CD4-positive, alpha-beta T cell (primary cell): ENCODE results near the gene C16orf96. TPM values are rescaled to one million over a fixed set of nuclear protein-coding genes. Genes with fewer than 3 reads are reported as not detected.

ENCODE experiments used
- ATAC-seq: fragments of 200-7000 bp; cut with Tn5 transposase; one replicate; pipeline ENCODE4 v1.10.0; 2022; ENCODE audit warnings: mild to moderate bottlenecking; ENCODE audit not compliant: poor library complexity
- CTCF ChIA-PET: fragments of 350-600 bp; sonication (Branson Sonifier 250); formaldehyde crosslinking; loops from one replicate; lab custom pipeline; 2021; ENCODE audit warnings: antibody characterized with exemption, inconsistent platforms; lab: Charles Lee
- POLR2A ChIA-PET: fragments of 350-600 bp; sonication (Branson Sonifier 250); formaldehyde crosslinking; loops from one replicate; lab custom pipeline; 2021; ENCODE audit warnings: antibody characterized with exemption, inconsistent platforms; lab: Charles Lee
- DNase-seq, 14 experiments: peaks; one replicate each; pipeline ENCODE4 v3.0.0-alpha.2; 2013 to 2020; ENCODE audit warnings: mixed read lengths in 2 of 14
- H3K27ac ChIP-seq, 2 donors: one replicate each; pipeline versions ENCODE4 v1.5.1 to v1.7.0; 2013; ENCODE audit warnings: low read length in 2 of 2, low read depth in 1 of 2, mild to moderate bottlenecking in 1 of 2
- H3K27me3 ChIP-seq, 2 experiments: 1 replicate in 1 of 2; 2 replicates in 1 of 2; pipeline versions ENCODE4 v1.6.1 to v1.7.0; 2013; ENCODE audit warnings: low read length in 2 of 2, control low read depth in 1 of 2, mild to moderate bottlenecking in 1 of 2, moderate library complexity in 1 of 2; ENCODE audit not compliant: insufficient read depth in 2 of 2, control insufficient read depth in 1 of 2
- H3K36me3 ChIP-seq: one replicate; pipeline ENCODE4 v1.6.1; 2013; ENCODE audit warnings: low read length, control low read depth; ENCODE audit not compliant: insufficient read depth
- H3K4me1 ChIP-seq: one replicate; pipeline ENCODE4 v1.6.1; 2013; ENCODE audit warnings: low read length, control low read depth; ENCODE audit not compliant: insufficient read depth
- H3K4me3 ChIP-seq: one replicate; pipeline ENCODE4 v1.5.1; 2013; ENCODE audit warnings: mild to moderate bottlenecking, low read length, moderate library complexity
- H3K9me3 ChIP-seq, 2 experiments: 1 replicate in 1 of 2; 2 replicates in 1 of 2; pipeline versions ENCODE4 v1.6.1 to v1.7.0; 2013; ENCODE audit warnings: low read length in 2 of 2, mild to moderate bottlenecking in 2 of 2, control low read depth in 1 of 2, moderate library complexity in 1 of 2; ENCODE audit not compliant: control insufficient read depth in 1 of 2, insufficient read depth in 1 of 2
- H3K27ac Mint-ChIP-seq: one replicate; pipeline ENCODE4 v1.8.0; 2020; ENCODE audit warnings: mixed read lengths
- H3K27me3 Mint-ChIP-seq: one replicate; pipeline ENCODE4 v1.8.0; 2021; ENCODE audit warnings: mixed read lengths
- H3K36me3 Mint-ChIP-seq: one replicate; pipeline ENCODE4 v1.8.0; 2021; ENCODE audit warnings: low read depth, mixed read lengths
- H3K4me1 Mint-ChIP-seq: one replicate; pipeline ENCODE4 v1.8.0; 2021; ENCODE audit warnings: low read depth, mixed read lengths
- H3K4me3 Mint-ChIP-seq: one replicate; pipeline ENCODE4 v1.8.0; 2020; ENCODE audit warnings: mild to moderate bottlenecking, mixed read lengths
- H3K9me3 Mint-ChIP-seq: one replicate; pipeline ENCODE4 v1.8.0; 2020; ENCODE audit warnings: mixed read lengths
- CTCF ChIP-seq: fragments of 200-600 bp; IDR thresholded peaks from one replicate; pipeline ENCODE4 v1.8.0; 2022; ENCODE audit warnings: antibody characterized with exemption, mild to moderate bottlenecking
- intact Hi-C, 2 experiments: fragments of 100-400 bp; cut with DNase I in 1 of 2; cut with micrococcal nuclease in 1 of 2; formaldehyde crosslinking; loops; one replicate each; pipeline versions ENCODE4 v1.15.1 to v1.9.0; 2023 to 2025; cut with DNase I, micrococcal nuclease
- total RNA-seq, 174 experiments: library from RNA in 2 of 174; stranded (reverse) in 2 of 174; gene quantifications; one replicate each; pipeline ENCODE4 v1.2.3 and lab custom pipeline; 2021 to 2026

Gene C16orf96
- total RNA-seq, 2 experiments from 2014 or later: 0.27 to 0.42 TPM

GRCh38 chr16:4537376-4538343 lies 18.5 kb upstream of the C16orf96 start:
- CTCF ChIA-PET: interaction anchor here (1.1 to 4.1 kb wide), 5 partner anchors 11 to 61 kb away, joined by 4 to 15 read pairs (median 6); partner anchors contain the start of gene HMOX2
- ATAC-seq (peak; percentile 48), DNase-seq (peak in 2 of 14 experiments; percentile 14 to 42)
- no peaks in the 10 kb centered on the region for H3K9me3 Mint-ChIP-seq
- H3K27me3 Mint-ChIP-seq: no peaks in the 10 kb centered on the region
- Histone ChIP-seq H3K27me3 (no peaks in the 10 kb centered on the region), H3K4me3 (peak overlapping the region; percentile 68), H3K36me3 (peaks cover 11% of the 10 kb centered on the region), H3K27ac (peak overlapping the region in 1 of 2 donors; percentile 21), H3K4me1 (peaks cover 55% of the 10 kb centered on the region), H3K9me3 (peaks cover 0 to 6% of the 10 kb centered on the region in 2 experiments)
- no peak for TF ChIP-seq CTCF
- peaks cover 40% of the 10 kb centered on the region for H3K4me1 Mint-ChIP-seq
- intact Hi-C loops: loop anchor here in 1 of 2 experiments (2.0 to 5.0 kb wide), 3 partner anchors 61 to 111 kb away; partner anchors contain the start of gene HMOX2
- H3K27ac Mint-ChIP-seq: peak overlapping the region; percentile 56
- peak overlapping the region; percentile 80 for H3K4me3 Mint-ChIP-seq
- POLR2A ChIA-PET: interaction anchor here (0.5 to 3.8 kb wide), 15 partner anchors 8 to 496 kb away, joined by 3 to 45 read pairs (median 5); partner anchors contain the start of genes ANKS3, CORO7, DNAAF8 and HMOX2
- peaks cover 13% of the 10 kb centered on the region for H3K36me3 Mint-ChIP-seq

GRCh38 chr16:4538350-4539235 lies 17.5 kb upstream of the C16orf96 start, which contains the start of gene CDIP1:
TSS of gene CDIP1 (minus strand) at chr16:4538773. CDS start at chr16:4514130, 24,643 bp downstream.
- TF ChIP-seq CTCF: no peak
- POLR2A ChIA-PET: interaction anchor here (0.8 to 3.8 kb wide), 17 partner anchors 9 to 230 kb away, joined by 3 to 45 read pairs (median 5); partner anchors contain the start of genes ANKS3, CORO7, DNAAF8 and HMOX2
- no peaks in the 10 kb centered on the region for H3K27me3 ChIP-seq
- H3K4me3 ChIP-seq: peak within 1 kb of the TSS; percentile 68
- no peaks in the 10 kb centered on the region for H3K27me3 Mint-ChIP-seq
- H3K36me3 Mint-ChIP-seq: peaks cover 11% of the 10 kb centered on the region
- intact Hi-C loops: loop anchor here in 1 of 2 experiments (2.0 to 5.0 kb wide), 2 partner anchors 62 to 79 kb away; partner anchors contain the start of gene HMOX2
- peak within 1 kb of the TSS; percentile 89 for H3K27ac Mint-ChIP-seq
- peak within 1 kb of the TSS; percentile 91 for H3K4me3 Mint-ChIP-seq
- DNase-seq: peak; percentile 89 to 98 (median 94)
- CTCF ChIA-PET: interaction anchor here (0.7 to 3.1 kb wide), 6 partner anchors 10 to 267 kb away, joined by 3 to 15 read pairs (median 4); partner anchors contain the start of genes DNAAF8 and HMOX2
- H3K9me3 Mint-ChIP-seq: no peaks in the 10 kb centered on the region
- peaks cover 0 to 6% of the 10 kb centered on the region in 2 experiments for H3K9me3 ChIP-seq
- peak within 1 kb of the TSS; percentile 87 to 89 for H3K27ac ChIP-seq
- peak; percentile 77 for ATAC-seq
- H3K36me3 ChIP-seq: peaks cover 4% of the 10 kb centered on the region
- peaks cover 40% of the 10 kb centered on the region for H3K4me1 Mint-ChIP-seq
- peaks cover 47% of the 10 kb centered on the region for H3K4me1 ChIP-seq
